Erythroblast (primary cell): ENCODE data around the gene LHX2.
A peak's percentile ranks its signal among the peaks of the same experiment; 100 is the strongest.

ENCODE experiments used
- DNase-seq, 2 experiments: peaks; one replicate each; lab custom pipeline; 2025; lab: John Stamatoyannopoulos, UW
- GATA1 ChIP-seq: IDR thresholded peaks from 2 replicates; pipeline ENCODE4 v1.6.1; 2011; ENCODE audit warnings: low read depth, mild to moderate bottlenecking, control low read depth, low read length, moderate library complexity
- POLR2A ChIP-seq: IDR thresholded peaks from 2 replicates; pipeline ENCODE4 v1.6.1; 2011; ENCODE audit warnings: mild to moderate bottlenecking, low read length

LHX2 gene

DNA sequence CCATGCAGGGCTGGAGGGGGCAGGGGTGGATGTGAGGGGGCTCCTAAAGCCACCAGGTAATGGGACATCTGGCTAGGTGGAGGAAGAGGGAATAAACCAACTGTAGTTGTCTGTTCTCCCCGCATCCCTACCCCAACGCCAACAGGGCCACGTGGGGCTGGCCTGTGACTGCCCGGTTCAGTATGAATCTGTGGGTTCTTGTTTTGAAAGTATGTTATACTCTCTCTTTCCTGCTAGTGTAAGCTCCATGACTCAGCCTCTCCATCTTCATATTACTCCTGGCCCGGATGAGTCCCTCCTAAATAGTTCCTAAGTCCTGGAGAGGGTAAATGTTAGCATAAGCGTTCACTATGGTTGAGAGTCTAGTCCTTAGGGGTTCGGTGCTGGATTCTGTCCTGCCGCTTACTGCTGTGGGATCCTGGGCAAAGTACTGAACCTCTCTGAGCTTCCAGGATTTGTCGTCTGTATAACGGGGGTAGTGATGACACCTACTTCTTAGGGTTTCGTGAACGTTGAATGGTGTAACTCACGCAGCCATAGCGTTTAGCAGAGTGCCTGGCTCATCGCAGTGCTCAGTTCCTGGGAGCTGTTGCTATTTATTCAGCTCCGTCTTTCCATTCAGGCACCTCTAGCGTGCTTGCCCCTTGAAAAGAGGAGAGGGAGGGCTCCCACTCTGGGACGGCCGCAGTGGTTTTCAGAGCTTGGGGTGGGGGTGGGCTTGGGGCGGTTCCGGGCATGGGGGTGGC is 28.8 kb downstream of the LHX2 start:
- TF ChIP-seq POLR2A (no peak), GATA1 (no peak)
- DNase-seq = no peak

DNA sequence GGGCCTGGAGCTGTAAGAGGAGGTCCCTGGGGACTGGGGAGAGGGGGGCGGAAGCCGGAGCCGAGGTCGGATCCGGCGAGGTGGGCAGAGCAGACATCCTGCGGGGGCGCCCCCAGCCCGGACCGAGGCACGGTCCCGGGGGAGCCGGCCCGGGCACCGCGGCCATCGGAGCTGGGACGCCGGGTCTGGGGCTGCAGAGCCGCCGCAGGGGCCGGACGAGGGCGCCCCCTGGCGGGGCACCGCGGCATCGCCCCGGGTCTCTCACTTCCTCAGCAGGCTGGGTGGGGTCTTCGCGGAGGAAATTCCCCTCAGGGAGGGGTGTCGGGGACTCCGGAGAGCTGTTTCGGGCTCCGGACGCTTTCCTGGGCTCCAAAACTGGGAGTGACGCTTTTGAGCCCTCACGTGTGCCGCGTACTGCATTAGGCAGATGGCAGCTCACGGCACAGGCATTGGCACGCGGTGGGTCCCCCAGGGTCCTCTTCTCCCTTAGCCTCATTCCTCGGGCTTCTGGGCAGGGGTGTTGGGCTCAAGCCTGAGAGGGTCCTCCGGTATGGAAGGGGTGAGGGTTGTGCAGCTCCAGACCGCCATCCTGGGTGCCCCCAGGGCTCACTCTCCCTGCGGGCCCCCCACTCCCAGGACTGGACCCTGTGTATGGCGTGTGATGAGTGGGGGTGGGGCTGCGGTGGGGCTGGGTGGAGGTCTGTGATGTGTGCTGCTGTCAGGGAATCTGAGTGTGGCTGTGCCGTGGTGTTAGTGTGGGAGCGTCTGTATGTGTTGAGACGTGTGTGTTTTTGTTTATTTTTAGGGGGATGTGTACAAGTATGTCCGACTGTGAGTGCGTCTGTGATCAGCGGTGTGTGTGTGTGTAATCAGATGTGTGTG is 29.6 kb downstream of the LHX2 start:
- DNase-seq = peak; percentile 20 to 57
- no peak for TF ChIP-seq GATA1
- no peak for TF ChIP-seq POLR2A

DNA sequence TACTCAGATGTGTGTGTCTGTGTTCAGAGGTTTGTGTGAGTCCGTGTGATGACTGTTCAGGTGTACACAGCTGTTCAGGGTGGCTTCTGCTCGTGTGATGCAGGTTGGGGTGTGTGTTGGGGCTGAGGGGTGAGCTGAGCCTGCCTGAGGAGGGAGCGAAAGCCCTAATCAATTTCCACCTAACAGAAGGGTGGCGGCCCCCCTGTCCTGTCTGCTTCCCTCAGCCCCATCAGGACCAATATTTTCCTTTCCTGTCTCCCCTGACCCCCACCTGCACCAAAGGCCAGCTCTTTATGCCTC is 30.2 kb downstream of the LHX2 start:
- DNase-seq = no peak
- TF ChIP-seq POLR2A = no peak
- no peak for TF ChIP-seq GATA1

DNA sequence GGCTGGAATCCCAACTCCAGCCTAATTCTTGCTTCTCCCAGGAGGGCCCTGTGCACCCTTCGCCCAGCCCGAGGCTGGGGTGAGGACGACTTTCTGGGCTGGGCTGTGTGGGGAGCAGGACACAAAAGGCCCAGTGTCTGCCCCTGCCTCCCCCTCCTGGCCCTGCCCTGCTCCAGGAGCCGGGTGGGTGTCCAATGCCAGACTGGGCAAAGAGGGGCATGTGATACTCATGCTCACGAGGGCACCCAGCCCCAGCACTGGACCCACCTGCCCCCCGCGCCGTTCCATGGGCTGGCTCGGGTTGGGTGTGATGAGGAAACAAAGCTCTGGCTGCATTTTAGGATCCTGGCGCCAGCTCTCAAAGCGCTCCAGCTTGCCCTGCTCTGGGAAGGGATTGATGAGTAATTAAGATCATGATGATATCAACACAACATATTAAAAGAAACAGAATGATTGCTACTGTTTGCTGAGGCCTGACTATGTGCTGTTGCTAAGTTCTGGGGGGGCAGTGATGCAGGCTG is 30.7 kb downstream of the LHX2 start:
- DNase-seq = no peak
- TF ChIP-seq POLR2A (no peak), GATA1 (no peak)

DNA sequence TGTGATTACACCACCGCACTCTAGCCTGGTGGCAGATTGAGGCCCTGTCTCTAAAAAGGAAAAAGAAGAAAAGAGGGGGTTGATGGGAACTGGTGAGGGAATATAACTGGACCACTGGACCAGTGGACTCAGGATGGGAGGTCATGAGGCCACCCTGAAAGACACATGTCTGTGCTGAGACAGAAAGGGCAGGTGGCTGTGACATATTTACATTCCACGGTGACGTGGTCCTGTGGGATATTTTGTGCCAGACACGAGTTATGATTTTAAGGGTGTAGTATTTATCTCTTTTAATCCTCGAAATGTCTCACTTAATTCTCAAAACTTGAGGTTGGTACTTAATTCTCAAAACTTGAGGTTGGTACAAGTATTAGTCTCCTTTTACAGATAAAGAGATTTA is 32.9 kb downstream of the LHX2 start:
- TF ChIP-seq POLR2A (no peak), GATA1 (no peak)
- DNase-seq = no peak

DNA sequence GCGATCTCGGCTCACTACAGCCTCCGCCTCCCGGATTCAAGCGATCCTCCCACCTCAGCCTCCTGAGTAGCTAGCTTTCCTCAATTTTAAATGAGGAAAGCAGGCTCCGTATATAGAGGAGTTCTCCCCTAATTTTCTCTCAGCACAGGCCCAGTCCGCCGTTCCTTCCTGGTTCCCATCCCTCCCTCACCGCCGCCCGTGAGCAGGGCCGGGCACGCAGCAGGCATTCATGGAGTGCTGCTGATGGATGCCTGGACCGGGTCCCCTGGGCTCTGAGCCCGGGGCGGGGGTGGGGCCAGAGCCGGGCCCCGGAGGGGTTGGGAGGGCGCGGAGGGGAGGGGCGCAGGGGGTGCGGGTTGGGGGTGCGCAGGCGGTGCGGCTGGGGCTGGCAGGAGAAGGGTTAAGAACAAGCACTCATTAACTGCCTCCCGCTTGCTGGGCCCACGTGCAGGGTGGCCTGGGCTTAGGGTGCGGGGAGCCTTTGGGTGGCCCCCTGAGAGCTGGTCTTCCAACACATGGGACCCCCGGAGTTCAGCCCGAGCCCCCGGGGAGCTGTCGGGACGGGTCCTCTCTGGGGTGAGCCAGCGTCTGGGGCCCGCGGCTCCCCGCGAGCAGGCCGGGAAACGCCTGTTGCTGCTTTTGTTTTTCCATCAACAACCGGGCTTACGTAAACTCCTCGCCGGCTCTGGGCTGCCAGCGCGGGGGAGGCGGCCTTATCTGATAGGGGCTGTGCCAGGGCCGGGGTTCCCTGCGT is 33.7 kb downstream of the LHX2 start:
- peak; percentile 27 to 36 for DNase-seq
- TF ChIP-seq GATA1 (no peak), POLR2A (no peak)

DNA sequence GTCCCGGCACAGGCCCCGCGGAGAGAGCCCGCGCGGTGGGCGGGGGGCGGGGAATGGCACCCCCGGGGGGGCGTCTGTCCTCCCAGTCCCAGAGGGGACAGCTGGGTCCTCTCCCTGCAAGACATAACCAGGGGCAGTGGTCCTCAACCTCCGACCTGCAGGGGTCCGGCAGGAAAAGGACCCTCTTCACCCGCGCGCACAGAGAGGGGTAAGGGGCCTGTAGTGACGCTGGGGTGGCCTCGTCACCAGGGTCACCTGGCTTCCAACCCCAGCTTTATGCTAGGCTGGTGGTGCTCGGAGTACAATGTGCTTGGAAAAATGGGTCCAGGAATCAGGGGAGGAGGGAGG is 34.2 kb downstream of the LHX2 start:
- DNase-seq = no peak
- TF ChIP-seq GATA1 (no peak), POLR2A (no peak)

DNA sequence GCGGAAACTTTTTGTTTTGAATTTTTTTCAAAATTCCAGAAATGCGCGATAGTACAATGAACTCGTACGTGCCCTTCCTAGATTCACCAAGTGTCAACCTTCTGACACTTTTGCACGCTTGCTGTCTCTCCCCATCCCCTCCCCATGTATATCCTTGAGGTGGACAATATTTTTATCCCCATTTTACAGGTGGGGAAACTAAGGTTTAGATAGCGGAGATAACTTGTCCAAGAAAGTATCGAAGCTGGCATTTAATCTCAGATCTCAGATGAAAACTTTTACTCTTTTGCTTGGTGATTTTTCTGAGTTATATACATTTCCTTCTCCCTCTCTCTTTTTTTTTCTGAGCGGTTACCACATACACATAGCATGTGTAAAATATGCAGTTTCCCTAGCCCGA is 34.6 kb downstream of the LHX2 start:
- no peak for TF ChIP-seq POLR2A
- no peak for TF ChIP-seq GATA1

DNA sequence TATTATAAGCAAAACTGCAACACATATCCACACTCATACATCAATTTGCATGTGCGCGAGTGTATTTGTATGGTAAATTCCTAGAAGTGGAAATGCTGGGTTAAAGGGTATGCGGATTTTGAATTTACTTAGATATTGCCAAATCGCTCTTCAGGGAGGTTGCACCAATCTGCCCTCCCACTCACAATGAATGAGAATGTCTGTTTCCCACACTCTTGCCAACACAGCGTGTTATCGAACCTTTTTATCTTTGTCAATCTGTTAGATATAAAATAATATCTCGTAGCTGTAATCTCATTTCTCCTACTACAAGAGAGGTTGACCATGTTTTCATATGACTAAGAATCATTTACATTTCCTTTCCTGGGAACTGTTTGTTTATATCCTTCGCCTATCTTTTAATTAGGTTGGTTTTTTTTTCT is 35.7 kb downstream of the LHX2 start:
- DNase-seq = no peak
- TF ChIP-seq POLR2A (no peak), GATA1 (no peak)

More for the DNA sequence above, 34.6 kb downstream of the LHX2 start:
- DNase-seq = no peak

DNA sequence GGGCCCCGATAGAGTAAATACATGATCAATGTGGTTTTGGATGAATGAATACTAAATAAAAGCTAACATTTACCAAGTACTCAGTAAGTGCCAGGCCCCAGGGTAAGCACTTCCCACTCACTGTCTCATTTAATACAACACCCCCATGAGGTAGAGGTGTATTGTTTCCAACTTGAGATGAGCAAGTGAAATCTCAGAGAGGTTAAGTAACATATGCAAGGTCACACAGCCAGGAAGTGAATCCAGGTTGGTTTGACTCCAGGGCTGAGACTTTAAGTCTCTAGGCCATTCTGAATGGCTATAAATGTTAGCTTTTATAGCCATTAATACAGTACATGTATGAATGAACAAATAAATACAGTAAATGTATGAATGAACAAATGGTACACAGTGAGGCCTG is 39.4 kb downstream of the LHX2 start:
- DNase-seq = no peak
- TF ChIP-seq POLR2A = no peak
- no peak for TF ChIP-seq GATA1

DNA sequence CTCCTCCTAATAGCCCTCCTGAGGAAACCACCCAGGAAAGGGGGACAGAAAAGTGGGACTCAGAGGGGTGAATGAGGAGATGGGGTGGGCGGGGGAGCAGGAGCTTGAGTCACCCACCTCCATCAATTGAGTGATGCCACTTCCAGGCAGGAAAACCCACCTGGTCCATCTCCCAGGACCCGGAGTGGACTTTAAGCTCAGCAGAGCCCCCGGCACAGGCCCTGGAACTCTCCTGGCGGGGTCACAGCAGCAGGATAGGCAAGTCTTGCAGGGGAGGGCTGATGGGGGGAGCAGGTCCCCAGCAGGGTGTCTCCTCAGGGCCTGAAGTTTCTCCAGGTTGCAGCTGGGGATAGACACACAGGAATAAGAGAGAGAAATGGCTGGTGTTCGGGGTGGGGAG is 40.8 kb downstream of the LHX2 start:
- DNase-seq = no peak
- TF ChIP-seq GATA1 (no peak), POLR2A (no peak)

DNA sequence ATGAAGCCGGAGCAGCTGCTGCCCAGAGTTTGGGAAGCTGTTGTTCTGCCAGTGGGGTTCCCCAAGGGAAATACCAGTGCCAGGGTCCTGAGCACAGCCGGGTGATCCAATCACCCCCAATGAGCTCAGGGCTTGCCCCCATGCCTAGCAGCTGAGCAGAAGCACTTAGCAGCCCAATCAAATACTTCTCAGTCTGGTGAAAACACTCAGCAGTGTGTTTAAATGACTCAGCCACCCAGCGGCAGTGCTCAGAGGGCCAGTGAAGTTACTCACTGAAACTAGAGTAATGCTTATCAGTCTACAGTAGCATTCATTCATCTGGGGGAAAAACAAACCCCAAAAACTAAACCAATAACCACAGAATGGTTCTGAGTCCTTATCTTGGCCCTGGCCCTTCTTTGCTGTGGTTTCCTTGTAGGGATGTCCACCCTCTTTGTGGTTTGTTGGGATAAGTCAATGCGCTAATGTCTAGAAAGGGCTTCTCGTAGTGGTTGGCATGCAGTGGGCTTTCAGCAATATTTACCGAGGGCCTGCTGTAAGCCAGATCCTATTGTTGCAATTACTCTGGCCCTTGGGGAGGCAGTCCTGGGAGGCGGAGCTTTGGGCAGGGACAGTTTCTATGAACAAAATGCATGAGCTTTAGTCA is 43.1 kb downstream of the LHX2 start:
- TF ChIP-seq POLR2A (no peak), GATA1 (no peak)
- peak in 1 of 2 experiments; percentile 21 for DNase-seq

DNA sequence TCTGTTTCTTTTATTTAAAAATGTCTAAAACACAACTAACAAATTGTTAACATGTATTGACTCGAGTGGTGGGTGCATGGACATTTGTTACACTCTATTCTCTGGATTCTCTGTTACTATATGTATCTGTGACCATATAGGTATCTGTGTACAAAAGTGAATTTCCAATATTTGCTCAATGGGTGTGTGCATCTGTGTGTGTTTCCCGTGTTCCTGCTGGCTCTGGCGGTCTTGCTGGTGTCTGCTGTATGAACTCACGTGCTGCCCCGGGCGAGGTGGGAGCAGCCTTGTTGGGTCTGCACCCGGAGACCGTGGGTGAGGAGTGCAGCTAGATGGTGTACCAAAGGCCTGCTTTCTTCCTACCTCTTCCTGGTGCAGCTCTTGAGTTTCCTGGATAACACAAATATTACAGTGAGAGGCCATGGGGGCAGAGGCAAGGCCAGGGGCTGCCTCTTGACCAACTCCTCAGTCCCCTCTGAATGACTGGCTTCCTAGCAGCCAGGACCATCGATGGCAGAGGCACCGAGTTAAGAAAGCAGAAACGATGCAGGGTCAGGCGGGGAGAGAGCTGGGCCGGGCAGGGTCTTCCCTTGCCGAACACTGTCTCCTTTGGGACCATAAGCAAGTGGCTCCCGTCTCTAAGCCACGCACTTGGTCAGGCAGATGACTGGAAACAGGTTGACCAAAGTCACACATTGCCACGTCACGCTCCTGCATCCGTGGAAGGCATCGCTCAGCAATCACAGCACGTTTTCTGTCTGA is 49.5 kb downstream of the LHX2 start:
- TF ChIP-seq GATA1 (no peak), POLR2A (no peak)

More for the DNA sequence above, 49.5 kb downstream of the LHX2 start:
- no peak for DNase-seq
